H9 (cell line): ENCODE data around the gene APBA2. TPM values are rescaled to one million over a fixed set of nuclear protein-coding genes. Genes with fewer than 3 reads are reported as not detected.

Experiments used
- DNase-seq: peaks from one replicate; pipeline ENCODE4 v3.0.0-alpha.2; 2017
- H2AFZ ChIP-seq: one replicate; pipeline ENCODE4 v1.6.1; 2013; ENCODE audit warnings: mild to moderate bottlenecking, low read length, control low read depth, moderate library complexity
- H2AK5ac ChIP-seq: 2 replicates; pipeline ENCODE4 v1.6.1; 2013; ENCODE audit warnings: low read length, control low read depth, mixed read lengths; ENCODE audit not compliant: insufficient read length
- H2BK120ac ChIP-seq: one replicate; pipeline ENCODE4 v1.6.1; 2013; ENCODE audit warnings: low read depth, mild to moderate bottlenecking, low read length, control low read depth, inconsistent platforms; ENCODE audit not compliant: poor library complexity, severe bottlenecking
- H2BK12ac ChIP-seq: 2 replicates; pipeline ENCODE4 v1.6.1; 2013; ENCODE audit warnings: low read length, control low read depth, mixed read lengths, low read depth; ENCODE audit not compliant: insufficient read length
- H2BK15ac ChIP-seq: 2 replicates; pipeline ENCODE4 v1.6.1; 2013; ENCODE audit warnings: low read depth, low read length, control low read depth
- H2BK20ac ChIP-seq: one replicate; pipeline ENCODE4 v1.6.1; 2013; ENCODE audit warnings: low read depth, mild to moderate bottlenecking, low read length, control low read depth, inconsistent platforms; ENCODE audit not compliant: poor library complexity, severe bottlenecking
- H2BK5ac ChIP-seq: 2 replicates; pipeline ENCODE4 v1.6.1; 2013; ENCODE audit warnings: low read length, control low read depth, mixed read lengths; ENCODE audit not compliant: insufficient read length
- H3K14ac ChIP-seq: 2 replicates; pipeline ENCODE4 v1.6.1; 2013; ENCODE audit warnings: low read length, control low read depth; ENCODE audit not compliant: insufficient read depth
- H3K18ac ChIP-seq: 2 replicates; pipeline ENCODE4 v1.6.1; 2013; ENCODE audit warnings: low read depth, mild to moderate bottlenecking, mixed read lengths, low read length, control low read depth; ENCODE audit not compliant: insufficient read length
- H3K23ac ChIP-seq: 2 replicates; pipeline ENCODE4 v1.6.1; 2013; ENCODE audit warnings: low read length, control low read depth, mixed read lengths, low read depth; ENCODE audit not compliant: insufficient read length
- H3K23me2 ChIP-seq: 2 replicates; pipeline ENCODE4 v1.6.1; 2013; ENCODE audit warnings: low read depth, mild to moderate bottlenecking, mixed read lengths, low read length, control low read depth; ENCODE audit not compliant: insufficient read length, poor library complexity, severe bottlenecking
- H3K27ac ChIP-seq: 2 replicates; pipeline ENCODE4 v1.5.1; 2013; ENCODE audit warnings: low read length, control low read depth, mixed read lengths, low read depth; ENCODE audit not compliant: insufficient read length
- H3K27me3 ChIP-seq: 2 replicates; pipeline ENCODE4 v1.6.1; 2013; ENCODE audit warnings: low read length, control low read depth, inconsistent platforms; ENCODE audit not compliant: insufficient read depth
- H3K4ac ChIP-seq: 2 replicates; pipeline ENCODE4 v1.6.1; 2013; ENCODE audit warnings: low read depth, mild to moderate bottlenecking, control low read depth, inconsistent platforms, low read length, moderate library complexity
- H3K4me1 ChIP-seq: 2 replicates; pipeline ENCODE4 v1.6.1; 2013; ENCODE audit warnings: low read length, control low read depth, inconsistent platforms; ENCODE audit not compliant: insufficient read depth
- H3K4me2 ChIP-seq: 2 replicates; pipeline ENCODE4 v1.6.1; 2013; ENCODE audit warnings: low read length, control low read depth, mixed read lengths; ENCODE audit not compliant: insufficient read length, insufficient read depth
- H3K56ac ChIP-seq: 2 replicates; pipeline ENCODE4 v1.6.1; 2013; ENCODE audit warnings: low read depth, mild to moderate bottlenecking, mixed read lengths, low read length, control low read depth; ENCODE audit not compliant: insufficient read length
- H3K79me1 ChIP-seq: 2 replicates; pipeline ENCODE4 v1.6.1; 2013; ENCODE audit warnings: low read depth, mild to moderate bottlenecking, moderate library complexity, low read length, control low read depth, inconsistent platforms; ENCODE audit not compliant: insufficient read depth, poor library complexity, severe bottlenecking
- H3K79me2 ChIP-seq: 2 replicates; pipeline ENCODE4 v1.6.1; 2013; ENCODE audit warnings: low read length, control low read depth, inconsistent platforms; ENCODE audit not compliant: insufficient read depth
- H3K9ac ChIP-seq: 2 replicates; pipeline ENCODE4 v1.6.1; 2013; ENCODE audit warnings: low read length, control low read depth, mixed read lengths; ENCODE audit not compliant: insufficient read length; ENCODE audit errors: extremely low read depth
- H3K9me3 ChIP-seq: one replicate; pipeline ENCODE4 v1.6.1; 2013; ENCODE audit warnings: low read depth, low read length, inconsistent platforms; ENCODE audit not compliant: control insufficient read depth
- H3T11ph ChIP-seq: one replicate; pipeline ENCODE4 v1.6.1; 2013; ENCODE audit warnings: mild to moderate bottlenecking, low read length, control low read depth, inconsistent platforms
- H4K20me1 ChIP-seq: one replicate; pipeline ENCODE4 v1.6.1; 2013; ENCODE audit not compliant: control insufficient read depth, insufficient read length, insufficient read depth
- H4K5ac ChIP-seq: 2 replicates; pipeline ENCODE4 v1.6.1; 2013; ENCODE audit warnings: low read depth, mild to moderate bottlenecking, mixed read lengths, low read length, control low read depth; ENCODE audit not compliant: insufficient read length
- H4K8ac ChIP-seq: replicated peaks from 2 replicates; pipeline ENCODE4 v1.6.1; 2013; ENCODE audit warnings: low read length, control low read depth, mixed read lengths, low read depth; ENCODE audit not compliant: insufficient read length
- H4K91ac ChIP-seq: 2 replicates; pipeline ENCODE4 v1.6.1; 2013; ENCODE audit warnings: low read depth, mild to moderate bottlenecking, moderate library complexity, mixed read lengths, low read length, control low read depth; ENCODE audit not compliant: insufficient read length
- H3K27ac Mint-ChIP-seq, 3 experiments: 2 replicates in 2 of 3; 3 replicates in 1 of 3; pipeline ENCODE4 v1.8.0; 2020 to 2021; ENCODE audit warnings: mixed read lengths in 3 of 3, mild to moderate bottlenecking in 1 of 3, moderate library complexity in 1 of 3
- H3K27me3 Mint-ChIP-seq: 2 replicates; pipeline ENCODE4 v1.8.0; 2021; ENCODE audit warnings: low read depth, mild to moderate bottlenecking, moderate library complexity, mixed read lengths
- H3K36me3 Mint-ChIP-seq, 3 experiments: 2 replicates in 2 of 3; 3 replicates in 1 of 3; pipeline ENCODE4 v1.8.0; 2020 to 2021; ENCODE audit warnings: low read depth in 3 of 3, mixed read lengths in 3 of 3; ENCODE audit not compliant: insufficient read depth in 1 of 3
- H3K4me1 Mint-ChIP-seq, 2 experiments: 2 replicates each; pipeline ENCODE4 v1.8.0; 2020; ENCODE audit warnings: mixed read lengths in 2 of 2
- H3K4me3 Mint-ChIP-seq, 2 experiments: 2 replicates in 1 of 2; 3 replicates in 1 of 2; pipeline ENCODE4 v1.8.0; 2020 to 2021; ENCODE audit warnings: mild to moderate bottlenecking in 2 of 2, mixed read lengths in 2 of 2, moderate library complexity in 1 of 2
- H3K9me3 Mint-ChIP-seq, 2 experiments: 2 replicates in 1 of 2; 3 replicates in 1 of 2; pipeline ENCODE4 v1.8.0; 2020; ENCODE audit warnings: mild to moderate bottlenecking in 2 of 2, mixed read lengths in 2 of 2, moderate library complexity in 1 of 2
- WGBS: extraction: QIAGEN DNeasy Blood & Tissue Kit; methylation state at CpG from one replicate; pipeline ENCODE4 v1.1.7; 2013; ENCODE audit warnings: missing lambda C conversion rate, low lambda C conversion rate, mixed read lengths; ENCODE audit not compliant: insufficient read length; ENCODE audit errors: extremely low coverage; 5-methylcytosine and 5-hydroxymethylcytosine counted together
- total RNA-seq: library from RNA; stranded (reverse); gene quantifications from 2 replicates; pipeline ENCODE4 v1.2.1, GENCODE V29; 2021
- TF ChIP-seq, protein P1 (sequence below): fragments of 200-600 bp; sonication (generic); conservative IDR thresholded peaks from 3 replicates; pipeline ENCODE4 v1.8.0; 2021; ENCODE audit warnings: antibody characterized with exemption, mild to moderate bottlenecking

APBA2 gene
- total RNA-seq, 1 experiment from 2014 or later = 14.3 TPM

DNA sequence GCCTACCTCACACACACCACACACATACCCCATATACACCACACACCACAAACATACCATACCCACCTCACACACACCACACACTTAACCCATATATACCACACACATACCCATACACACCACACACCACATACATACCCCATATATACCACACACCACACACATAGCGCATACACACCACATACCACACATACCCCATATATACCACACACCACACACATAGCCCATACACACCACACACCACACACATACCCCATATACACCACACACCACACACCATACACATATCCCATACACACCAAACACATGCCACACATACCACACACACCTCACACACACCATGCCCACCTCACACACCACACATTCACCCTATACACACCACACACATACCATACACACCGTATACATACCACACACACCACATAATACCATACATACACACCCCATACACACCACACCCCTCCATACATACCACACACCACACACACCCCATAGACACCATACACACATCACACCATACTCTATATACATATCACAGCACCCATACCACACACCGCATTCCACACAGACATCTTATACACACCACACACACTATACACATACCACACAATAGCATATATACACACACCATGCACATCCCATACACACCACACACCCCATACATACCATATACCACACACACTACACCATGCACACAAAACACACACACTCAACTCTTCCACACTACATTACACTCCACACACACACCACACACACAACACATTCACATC is 29.5 kb downstream of the APBA2 start:
- H4K8ac ChIP-seq = no peak overlapping the region
- H2BK20ac ChIP-seq = no peak overlapping the region
- Mint-ChIP-seq H3K9me3 (no peaks in the 10 kb centered on the region), H3K27ac (no peak overlapping the region), H3K4me3 (no peak overlapping the region), H3K36me3 (no peaks in the 10 kb centered on the region; a peak in 1 of 7 replicates), H3K27me3 (no peaks in the 10 kb centered on the region), H3K4me1 (peaks cover 45% of the 10 kb centered on the region in 2 experiments)
- WGBS = 100% methylated on average over 3 of the region's 3 CpGs
- H4K5ac ChIP-seq = no peak overlapping the region
- no peak overlapping the region for H3K4me2 ChIP-seq
- H4K91ac ChIP-seq = no peak overlapping the region
- H3K79me1 ChIP-seq = no peaks in the 10 kb centered on the region
- H2BK12ac ChIP-seq = no peak overlapping the region
- no peaks in the 10 kb centered on the region for H3K79me2 ChIP-seq
- no peak overlapping the region for H3K56ac ChIP-seq
- no peak overlapping the region for H3T11ph ChIP-seq
- no peaks in the 10 kb centered on the region for H4K20me1 ChIP-seq
- no peak overlapping the region for H2AK5ac ChIP-seq
- no peaks in the 10 kb centered on the region for H3K23me2 ChIP-seq
- H3K23ac ChIP-seq = no peak overlapping the region
- H2BK5ac ChIP-seq = no peak overlapping the region
- no peak overlapping the region for H3K18ac ChIP-seq
- H3K14ac ChIP-seq = no peak overlapping the region
- no peak for DNase-seq
- no peak overlapping the region for H3K4ac ChIP-seq
- H3K9ac ChIP-seq = no peak overlapping the region
- no peaks in the 10 kb centered on the region for H3K27me3 ChIP-seq
- no peak overlapping the region for H2BK120ac ChIP-seq
- H3K27ac ChIP-seq = no peak overlapping the region
- H3K4me1 ChIP-seq = peaks cover 5% of the 10 kb centered on the region; the same call in 1 of the 2 replicates
- H2BK15ac ChIP-seq = no peak overlapping the region
- no peaks in the 10 kb centered on the region for H3K9me3 ChIP-seq
- no peak overlapping the region for H2AFZ ChIP-seq
- TF ChIP-seq, protein P1, sequence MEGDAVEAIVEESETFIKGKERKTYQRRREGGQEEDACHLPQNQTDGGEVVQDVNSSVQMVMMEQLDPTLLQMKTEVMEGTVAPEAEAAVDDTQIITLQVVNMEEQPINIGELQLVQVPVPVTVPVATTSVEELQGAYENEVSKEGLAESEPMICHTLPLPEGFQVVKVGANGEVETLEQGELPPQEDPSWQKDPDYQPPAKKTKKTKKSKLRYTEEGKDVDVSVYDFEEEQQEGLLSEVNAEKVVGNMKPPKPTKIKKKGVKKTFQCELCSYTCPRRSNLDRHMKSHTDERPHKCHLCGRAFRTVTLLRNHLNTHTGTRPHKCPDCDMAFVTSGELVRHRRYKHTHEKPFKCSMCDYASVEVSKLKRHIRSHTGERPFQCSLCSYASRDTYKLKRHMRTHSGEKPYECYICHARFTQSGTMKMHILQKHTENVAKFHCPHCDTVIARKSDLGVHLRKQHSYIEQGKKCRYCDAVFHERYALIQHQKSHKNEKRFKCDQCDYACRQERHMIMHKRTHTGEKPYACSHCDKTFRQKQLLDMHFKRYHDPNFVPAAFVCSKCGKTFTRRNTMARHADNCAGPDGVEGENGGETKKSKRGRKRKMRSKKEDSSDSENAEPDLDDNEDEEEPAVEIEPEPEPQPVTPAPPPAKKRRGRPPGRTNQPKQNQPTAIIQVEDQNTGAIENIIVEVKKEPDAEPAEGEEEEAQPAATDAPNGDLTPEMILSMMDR = no peak
